Pancreas (tissue), 10 donors: ENCODE measurements around the gene POLR2C. TPM values are rescaled to one million over a fixed set of nuclear protein-coding genes. Genes with fewer than 3 reads are reported as not detected.
A peak's percentile ranks its signal among the peaks of the same experiment; 100 is the strongest.

Experiments used
- ATAC-seq, 4 donors: fragments of 200-7000 bp; cut with Tn5 transposase; one replicate each; pipeline versions ENCODE4 v1.8.0 to v1.9.1; 2020; ENCODE audit warnings: mild to moderate bottlenecking in 4 of 4, moderate library complexity in 4 of 4
- DNase-seq, 6 donors: peaks; one replicate each; pipeline ENCODE4 v3.0.0-alpha.2; 2020
- FAIRE-seq: peaks from 2 replicates; lab custom pipeline; 2012; peaks lifted over from hg19 to GRCh38; lab: Jason Lieb, UNC
- H3K27ac ChIP-seq, 4 donors: fragments of 200-600 bp; sonication (generic); 1 replicate in 3 of 4; 2 replicates in 1 of 4; pipeline versions ENCODE4 v1.5.0 to v1.8.0; 2020
- H3K27me3 ChIP-seq, 4 donors: fragments of 200-600 bp; one replicate each; pipeline ENCODE4 v1.8.0; 2021
- H3K36me3 ChIP-seq, 3 donors: fragments of 200-600 bp; sonication (generic) in 1 of 3; one replicate each; pipeline versions ENCODE4 v1.5.0 to v1.8.0; 2020 to 2021
- H3K4me1 ChIP-seq, 3 donors: fragments of 200-600 bp; one replicate each; pipeline ENCODE4 v1.8.0; 2021
- H3K4me3 ChIP-seq, 4 donors: fragments of 200-600 bp; sonication (generic) in 2 of 4; one replicate each; pipeline versions ENCODE4 v1.5.0 to v1.8.0; 2020 to 2021
- H3K9me3 ChIP-seq, 4 donors: fragments of 200-600 bp; one replicate each; pipeline ENCODE4 v1.8.0; 2021
- CTCF ChIP-seq, 4 donors: fragments of 200-600 bp; sonication (generic) in 3 of 4; IDR thresholded peaks; one replicate each; pipeline versions ENCODE4 v1.5.0 to v1.8.0; 2021; ENCODE audit warnings: antibody characterized with exemption in 4 of 4
- WGBS, 2 donors: extraction: QIAGEN DNeasy Blood & Tissue Kit; methylation state at CpG; one replicate each; pipeline ENCODE4 v1.1.7; 2013; 5-methylcytosine and 5-hydroxymethylcytosine counted together
- intact Hi-C, 3 donors: fragments of 100-400 bp; cut with DNase I; formaldehyde crosslinking; loops; one replicate each; pipeline versions ENCODE4 v1.11.1 to v1.14.2; 2022
- polyA plus RNA-seq, 2 donors: library from polyadenylated mRNA; stranded (reverse); fragments of 200-250 nt; gene quantifications; one replicate each; pipeline ENCODE4 v1.2.3, GENCODE V29; 2013
- total RNA-seq, 6 donors: library from RNA; stranded (reverse); fragmentation: NEBNext Ultra II Directional in 4 of 6; extraction: Animal tissue kit (Norgen Biotek cat#: 25700) in 4 of 6; gene quantifications; one replicate each; pipeline versions ENCODE4 v1.2.1 to v1.2.4, GENCODE V29; 2021 to 2023
- donor health status: healthy with polysubstance abuse.
- donor health status: DM: no; HTN: no; CAD: no; lungs with moderate emphysema.
- donor health status: DM: no; HTN: no; CAD: no.
- donor health status: control.
- donor health status: control.
- donor health status: Bipolar disorder and iron deficiency.
- donor health status: DM: yes; HTN: yes; CAD: no.
- donor health status: DM: no; HTN: no; CAD: no.
- donor health status: DM: no; HTN: no; CAD: no.
- donor health status: DM: yes; HTN: yes; CAD: no.

Gene POLR2C
- total and polyA plus RNA-seq, 8 donors: 20.4 to 43.9 (median 25.1) TPM

DNA sequence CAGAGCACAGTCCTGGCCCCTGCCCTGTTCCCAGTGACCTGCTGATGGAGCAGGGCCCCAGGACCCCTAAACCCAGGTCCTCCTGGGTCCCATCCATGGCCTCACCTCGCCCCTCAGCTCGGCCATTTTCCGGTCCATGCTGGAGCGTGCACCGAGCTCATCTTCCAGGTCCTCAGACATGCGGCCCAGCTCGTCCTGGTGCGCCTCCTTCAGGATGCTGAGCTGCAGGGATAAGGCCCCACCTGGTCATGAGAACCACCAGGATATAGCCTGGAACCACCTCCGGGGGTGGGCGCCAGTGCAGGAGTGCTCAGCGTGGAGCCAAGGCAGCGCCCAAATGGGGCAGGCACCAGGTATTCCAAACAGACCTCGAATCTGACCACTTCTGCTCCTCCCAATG is 56.0 kb downstream of the POLR2C start:
- intact Hi-C loops: loop anchor here in 2 of 3 donors (2.0 to 10.0 kb wide), 4 partner anchors 94 to 216 kb away; no protein-coding TSS in a partner anchor
- ATAC-seq: no peak
- no peak for TF ChIP-seq CTCF (IDR thresholded peaks at IDR 0.05)
- H3K27ac ChIP-seq: no peak overlapping the region
- H3K27me3 ChIP-seq: no peaks in the 10 kb centered on the region
- DNase-seq: peak in 1 of 6 donors; percentile 67
- no peak for FAIRE-seq
- 87 to 90% methylated on average over 13 of the region's 13 CpGs for WGBS, 2 donors
- H3K36me3 ChIP-seq: no peaks in the 10 kb centered on the region
- H3K4me3 ChIP-seq: no peak overlapping the region
- no peaks in the 10 kb centered on the region for H3K4me1 ChIP-seq
- no peaks in the 10 kb centered on the region for H3K9me3 ChIP-seq

DNA sequence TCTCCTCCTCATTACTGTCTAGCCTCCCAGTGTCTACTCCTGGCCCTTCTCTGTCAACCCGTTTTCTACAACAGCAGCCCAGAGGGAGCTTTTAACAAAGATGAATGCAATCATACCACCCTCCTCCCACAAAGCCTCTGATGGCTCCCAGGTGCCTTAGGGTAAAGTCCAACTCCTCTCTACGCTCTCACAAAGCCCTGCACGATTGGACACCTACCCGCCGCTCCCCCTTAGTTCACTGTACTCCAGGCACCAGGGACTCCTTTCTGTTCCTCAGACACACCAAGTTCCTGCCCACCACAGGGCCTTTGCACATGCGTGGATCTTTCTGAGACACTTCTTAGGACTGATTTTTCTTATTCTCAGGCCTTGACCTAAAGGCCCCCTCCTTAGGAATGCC is 56.4 kb downstream of the POLR2C start:
- no peak overlapping the region for H3K27ac ChIP-seq
- intact Hi-C loops: loop anchor here in 2 of 3 donors (2.0 to 10.0 kb wide), 4 partner anchors 94 to 217 kb away; no protein-coding TSS in a partner anchor
- no peaks in the 10 kb centered on the region for H3K4me1 ChIP-seq
- DNase-seq (no peak), ATAC-seq (no peak), FAIRE-seq (no peak)
- 74 to 78% methylated on average over 6 of the region's 6 CpGs for WGBS, 2 donors
- H3K9me3 ChIP-seq: no peaks in the 10 kb centered on the region
- H3K27me3 ChIP-seq: no peaks in the 10 kb centered on the region
- no peak for TF ChIP-seq CTCF (IDR thresholded peaks at IDR 0.05)
- no peaks in the 10 kb centered on the region for H3K36me3 ChIP-seq
- H3K4me3 ChIP-seq: no peak overlapping the region

GRCh38 chr16:57519796-57520360 is 57.4 kb downstream of the POLR2C start:
- H3K27me3 ChIP-seq: no peaks in the 10 kb centered on the region
- no peak overlapping the region for H3K4me3 ChIP-seq
- no peaks in the 10 kb centered on the region for H3K4me1 ChIP-seq
- intact Hi-C loops: loop anchor here in 2 of 3 donors (2.0 to 10.0 kb wide), 4 partner anchors 95 to 218 kb away; no protein-coding TSS in a partner anchor
- 31 to 32% methylated on average over 10 of the region's 10 CpGs for WGBS, 2 donors
- DNase-seq: peak; percentile 57 to 93 (median 80)
- H3K36me3 ChIP-seq: no peaks in the 10 kb centered on the region
- H3K9me3 ChIP-seq: no peaks in the 10 kb centered on the region
- H3K27ac ChIP-seq: no peak overlapping the region
- FAIRE-seq: no peak
- ATAC-seq: peak; percentile 85 to 95 (median 91)
- peak; percentile 94 to 98 (median 96) for TF ChIP-seq CTCF (IDR thresholded peaks at IDR 0.05)

Other genes starting within 250 kb of the POLR2C start
- gene ARL2BP, start 217.4 kb upstream of the POLR2C start, total RNA-seq: 10 to 100 TPM; 12.3 to 22.5 (median 14.7) TPM
- gene ARL2BP, start 217.4 kb upstream of the POLR2C start, polyA plus RNA-seq: 10 to 100 TPM; 10.8 to 20.2 TPM
- 10 to 100 TPM; 10.8 to 29.9 (median 22.5) TPM for gene PLLP, start 178.0 kb upstream of the POLR2C start, total RNA-seq
- gene PLLP, start 178.0 kb upstream of the POLR2C start, polyA plus RNA-seq: 10 to 100 TPM; 22.2 to 34.3 TPM
- under 1 TPM in 3 of 6 donors, not detected in 3; 0.09 to 0.85 (median 0.16) TPM for gene CCL22, start 103.9 kb upstream of the POLR2C start, total RNA-seq
- gene CCL22, start 103.9 kb upstream of the POLR2C start, polyA plus RNA-seq: under 1 TPM in 1 of 2 donors, not detected in 1; 0.05 TPM
- gene CX3CL1, start 90.2 kb upstream of the POLR2C start, total RNA-seq: 10 to 100 TPM in 2 of 6 donors, 1 to 10 TPM in 4; 4.6 to 21.3 (median 6.0) TPM
- gene CX3CL1, start 90.2 kb upstream of the POLR2C start, polyA plus RNA-seq: 10 to 100 TPM in 1 of 2 donors, 1 to 10 TPM in 1; 8.7 to 19.0 TPM
- 1 to 10 TPM in 1 of 6 donors, not detected in 5; 1.1 TPM for gene CCL17, start 57.9 kb upstream of the POLR2C start, total RNA-seq
- gene CCL17, start 57.9 kb upstream of the POLR2C start, polyA plus RNA-seq: not detected
- gene CIAPIN1, start 15.3 kb upstream of the POLR2C start, total RNA-seq: 10 to 100 TPM; 14.5 to 20.9 (median 17.2) TPM
- gene CIAPIN1, start 15.3 kb upstream of the POLR2C start, polyA plus RNA-seq: 10 to 100 TPM; 11.6 to 23.8 TPM
- gene COQ9, start 15.2 kb upstream of the POLR2C start, total RNA-seq: 10 to 100 TPM; 17.7 to 31.2 (median 23.4) TPM
- 10 to 100 TPM; 48.5 to 51.1 TPM for gene COQ9, start 15.2 kb upstream of the POLR2C start, polyA plus RNA-seq
- 10 to 100 TPM in 5 of 6 donors, 1 to 10 TPM in 1; 9.2 to 24.4 (median 13.4) TPM for gene DOK4, start 23.8 kb downstream of the POLR2C start, total RNA-seq
- gene DOK4, start 23.8 kb downstream of the POLR2C start, polyA plus RNA-seq: 10 to 100 TPM; 16.7 to 26.4 TPM
- gene CCDC102A, start 73.9 kb downstream of the POLR2C start, total RNA-seq: 1 to 10 TPM; 2.2 to 5.8 (median 2.9) TPM
- 1 to 10 TPM; 2.8 to 3.5 TPM for gene CCDC102A, start 73.9 kb downstream of the POLR2C start, polyA plus RNA-seq
- under 1 TPM; 0.09 to 0.66 (median 0.23) TPM for gene ADGRG5, start 80.0 kb downstream of the POLR2C start, total RNA-seq
- under 1 TPM; 0.19 to 0.38 TPM for gene ADGRG5, start 80.0 kb downstream of the POLR2C start, polyA plus RNA-seq
- gene ADGRG1, start 166.0 kb downstream of the POLR2C start, total RNA-seq: 100 to 1,000 TPM in 1 of 6 donors, 10 to 100 TPM in 5; 51.3 to 102 (median 94.0) TPM
- gene ADGRG1, start 166.0 kb downstream of the POLR2C start, polyA plus RNA-seq: 10 to 100 TPM; 36.4 to 47.6 TPM
- under 1 TPM; 0.14 to 0.73 (median 0.34) TPM for gene ADGRG3, start 205.6 kb downstream of the POLR2C start, total RNA-seq
- under 1 TPM; 0.80 to 0.84 TPM for gene ADGRG3, start 205.6 kb downstream of the POLR2C start, polyA plus RNA-seq
- gene DRC7, start 232.1 kb downstream of the POLR2C start, total RNA-seq: 1 to 10 TPM in 1 of 6 donors, under 1 TPM in 5; 0.28 to 2.4 (median 0.61) TPM
- 1 to 10 TPM; 1.5 to 2.0 TPM for gene DRC7, start 232.1 kb downstream of the POLR2C start, polyA plus RNA-seq